Mucosa of gallbladder (tissue), 1 donor: ENCODE data around the gene CSRP1. TPM values are rescaled to one million over a fixed set of nuclear protein-coding genes. Genes with fewer than 3 reads are reported as not detected.
"Not testable (repeated sequence)": the region's sequence is repeated elsewhere in the genome, so short reads cannot be mapped to it uniquely, and the experiment has no call there.

ENCODE experiments used
- DNase-seq: peaks from one replicate; pipeline ENCODE4 v3.0.0-alpha.2; 2020; ENCODE audit warnings: low spot score
- total RNA-seq: library from RNA; stranded (reverse); gene quantifications from one replicate; pipeline ENCODE4 v1.2.1, GENCODE V29; 2021
- donor health status: DM: no; HTN: no; CAD: no.

Gene CSRP1
- total RNA-seq, 1 donor from 2014 or later: 524 TPM

GRCh38 chr1:201478666-201479065 is 28.3 kb downstream of the CSRP1 start:
- not testable (repeated sequence) for DNase-seq

GRCh38 chr1:201476670-201477344 is 30.1 kb downstream of the CSRP1 start:
- no peak for DNase-seq

GRCh38 chr1:201475915-201476669 is 30.8 kb downstream of the CSRP1 start:
- no peak for DNase-seq

GRCh38 chr1:201475130-201475529 is 31.8 kb downstream of the CSRP1 start:
- no peak for DNase-seq

- no peak for DNase-seq
Observed at GRCh38 chr1:201473296-201473695, 33.6 kb downstream of the CSRP1 start.

GRCh38 chr1:201472321-201472720 is 34.6 kb downstream of the CSRP1 start:
- DNase-seq: not testable (repeated sequence)

- no peak for DNase-seq
Observed at GRCh38 chr1:201471772-201472171, 35.2 kb downstream of the CSRP1 start.

- DNase-seq: no peak
Observed at GRCh38 chr1:201470581-201470980, 36.3 kb downstream of the CSRP1 start.

GRCh38 chr1:201469645-201470074 is 37.3 kb downstream of the CSRP1 start:
- DNase-seq: no peak

GRCh38 chr1:201468844-201469644 is 37.9 kb downstream of the CSRP1 start, which contains the start of gene PHLDA3:
Gene PHLDA3, minus strand, starts transcription at chr1:201469188. Its CDS starts 402 bp downstream, at chr1:201468786.
- DNase-seq: peak; percentile 76

- DNase-seq: no peak
Observed at GRCh38 chr1:201468501-201468843, 38.5 kb downstream of the CSRP1 start.

- DNase-seq: no peak
Observed at GRCh38 chr1:201466492-201466891, 40.4 kb downstream of the CSRP1 start.

- no peak for DNase-seq
Observed at GRCh38 chr1:201465698-201466290, 41.1 kb downstream of the CSRP1 start.

- no peak for DNase-seq
Observed at GRCh38 chr1:201463071-201463552, 43.8 kb downstream of the CSRP1 start.

- peak; percentile 77 for DNase-seq
Observed at GRCh38 chr1:201461645-201462441, 45.1 kb downstream of the CSRP1 start.

GRCh38 chr1:201460814-201461644 is 45.9 kb downstream of the CSRP1 start:
- DNase-seq: peak; percentile 75

GRCh38 chr1:201459775-201460174 is 47.1 kb downstream of the CSRP1 start:
- DNase-seq: no peak

- DNase-seq: no peak
Observed at GRCh38 chr1:201459052-201459451, 47.9 kb downstream of the CSRP1 start.

- no peak for DNase-seq
Observed at GRCh38 chr1:201457508-201457960, 49.4 kb downstream of the CSRP1 start.
